HS-5 (cell line): ENCODE measurements around the gene OR6J1.
"Not testable (repeated sequence)": the region's sequence is repeated elsewhere in the genome, so short reads cannot be mapped to it uniquely, and the experiment has no call there.

Source experiments
- DNase-seq: peaks from one replicate; pipeline ENCODE4 v3.0.0-alpha.2; 2012; ENCODE audit warnings: low read depth

OR6J1 gene

GRCh38 chr14:22650960-22651521 lies 6.9 kb upstream of the OR6J1 start:
- no peak for DNase-seq

GRCh38 chr14:22650046-22650739 lies 6.0 kb upstream of the OR6J1 start:
- no peak for DNase-seq

- DNase-seq = no peak
Measured at GRCh38 chr14:22648506-22648905, 4.4 kb upstream of the OR6J1 start.

- DNase-seq = peak; percentile 61
Measured at GRCh38 chr14:22646570-22647254, 2.6 kb upstream of the OR6J1 start.

- no peak for DNase-seq
Measured at GRCh38 chr14:22641846-22642245, 2.3 kb downstream of the OR6J1 start.

GRCh38 chr14:22640192-22640591 lies 4.0 kb downstream of the OR6J1 start:
- no peak for DNase-seq

GRCh38 chr14:22635980-22636379 lies 8.2 kb downstream of the OR6J1 start:
- not testable (repeated sequence) for DNase-seq

- no peak for DNase-seq
Measured at GRCh38 chr14:22634233-22634900, 9.8 kb downstream of the OR6J1 start.

GRCh38 chr14:22630486-22630885 lies 13.7 kb downstream of the OR6J1 start:
- no peak for DNase-seq

GRCh38 chr14:22630066-22630465 lies 14.1 kb downstream of the OR6J1 start:
- no peak for DNase-seq

GRCh38 chr14:22629361-22629760 lies 14.8 kb downstream of the OR6J1 start:
- DNase-seq = no peak

GRCh38 chr14:22627506-22628263 lies 16.5 kb downstream of the OR6J1 start:
- DNase-seq = no peak

GRCh38 chr14:22626590-22626989 lies 17.6 kb downstream of the OR6J1 start:
- DNase-seq = no peak

GRCh38 chr14:22623047-22623446 lies 21.1 kb downstream of the OR6J1 start:
- DNase-seq = no peak

GRCh38 chr14:22622255-22622654 lies 21.9 kb downstream of the OR6J1 start:
- no peak for DNase-seq

GRCh38 chr14:22615765-22616164 lies 28.4 kb downstream of the OR6J1 start:
- not testable (repeated sequence) for DNase-seq

- DNase-seq = peak; percentile 89
Measured at GRCh38 chr14:22614240-22614799, 29.8 kb downstream of the OR6J1 start.

GRCh38 chr14:22613736-22614239 lies 30.4 kb downstream of the OR6J1 start:
- DNase-seq = no peak

- DNase-seq = no peak
Measured at GRCh38 chr14:22613106-22613695, 31.0 kb downstream of the OR6J1 start.

- no peak for DNase-seq
Measured at GRCh38 chr14:22610931-22611330, 33.2 kb downstream of the OR6J1 start.

GRCh38 chr14:22607291-22607690 lies 36.9 kb downstream of the OR6J1 start:
- DNase-seq = no peak
